Neural cell (in vitro differentiated cells): ENCODE data around the gene ANO5. TPM values are rescaled to one million over a fixed set of nuclear protein-coding genes. Genes with fewer than 3 reads are reported as not detected.
"Not testable (repeated sequence)": the region's sequence is repeated elsewhere in the genome, so short reads cannot be mapped to it uniquely, and the experiment has no call there.

Experiments
- H2AFZ ChIP-seq: fragments of 200-600, 300-800 bp; sonication (generic), shearing (Covaris generic); 2 replicates; pipeline ENCODE4 v1.6.0; 2014; ENCODE audit warnings: low read depth, mild to moderate bottlenecking, antibody characterized with exemption, low read length, moderate library complexity
- H3F3A ChIP-seq: fragments of 200-600 bp; shearing (Covaris generic); 2 replicates; pipeline ENCODE4 v1.6.1; 2016; ENCODE audit warnings: mild to moderate bottlenecking, moderate library complexity, mixed read lengths, antibody characterized with exemption, low read length; ENCODE audit not compliant: insufficient read depth, poor library complexity, severe bottlenecking
- H3K27ac ChIP-seq: fragments of 200-600, 300-800 bp; sonication (generic), shearing (Covaris generic); 2 replicates; pipeline ENCODE4 v1.5.1; 2014; ENCODE audit warnings: mild to moderate bottlenecking, low read length, moderate library complexity
- H3K27me3 ChIP-seq: fragments of 300-800, 200-600 bp; sonication (generic), shearing (Covaris generic); 2 replicates; pipeline ENCODE4 v1.6.0; 2014; ENCODE audit warnings: mild to moderate bottlenecking, low read depth, low read length, moderate library complexity; ENCODE audit not compliant: insufficient read depth
- H3K36me3 ChIP-seq: fragments of 300-800, 200-600 bp; sonication (generic), shearing (Covaris generic); 2 replicates; pipeline ENCODE4 v1.5.1; 2014; ENCODE audit warnings: mild to moderate bottlenecking, antibody characterized with exemption, low read length, moderate library complexity; ENCODE audit not compliant: insufficient read depth
- H3K4me2 ChIP-seq: fragments of 300-800, 200-600 bp; sonication (generic), shearing (Covaris generic); 2 replicates; pipeline ENCODE4 v1.6.0; 2014; ENCODE audit warnings: mild to moderate bottlenecking, low read length
- H3K4me3 ChIP-seq: fragments of 300-800, 200-600 bp; sonication (generic), shearing (Covaris generic); 2 replicates; pipeline ENCODE4 v1.5.1; 2014; ENCODE audit warnings: mild to moderate bottlenecking, low read length, moderate library complexity
- H3K79me2 ChIP-seq: fragments of 200-600 bp; shearing (Covaris generic); replicated peaks from 2 replicates; pipeline ENCODE4 v1.6.0; 2014; ENCODE audit warnings: mild to moderate bottlenecking, low read length, moderate library complexity; ENCODE audit not compliant: insufficient read depth
- H3K9ac ChIP-seq: fragments of 300-800, 200-600 bp; sonication (generic), shearing (Covaris generic); 2 replicates; pipeline ENCODE4 v1.6.1; 2016; ENCODE audit warnings: mild to moderate bottlenecking, low read length, mixed read lengths
- H3K9me2 ChIP-seq: fragments of 200-600 bp; shearing (Covaris generic); 2 replicates; pipeline ENCODE4 v1.6.1; 2016; ENCODE audit warnings: mild to moderate bottlenecking, low read length, mixed read lengths; ENCODE audit not compliant: insufficient read depth
- H3K9me3 ChIP-seq: fragments of 200-600, 300-800 bp; sonication (generic), shearing (Covaris generic); 2 replicates; pipeline ENCODE4 v1.6.1; 2016; ENCODE audit warnings: mild to moderate bottlenecking, mixed run types, low read length, moderate library complexity, mixed read lengths
- H4K20me1 ChIP-seq: fragments of 200-600 bp; shearing (Covaris generic); 2 replicates; pipeline ENCODE4 v1.6.1; 2016; ENCODE audit warnings: mild to moderate bottlenecking, mixed run types; ENCODE audit not compliant: insufficient read depth
- EP300 ChIP-seq: fragments of 450-650 bp; conservative IDR thresholded peaks from 2 replicates; pipeline ENCODE4 v1.6.1; 2014; ENCODE audit warnings: antibody characterized with exemption, mild to moderate bottlenecking, moderate library complexity; ENCODE audit not compliant: poor library complexity, severe bottlenecking
- EZH2 ChIP-seq: fragments of 200-600, 300-800 bp; shearing (Covaris generic), sonication (generic); IDR thresholded peaks from 2 replicates; pipeline ENCODE4 v1.6.1; 2014; ENCODE audit warnings: antibody characterized with exemption, low read length, borderline replicate concordance, mild to moderate bottlenecking; ENCODE audit not compliant: insufficient read depth, poor library complexity, severe bottlenecking
- MXI1 ChIP-seq: fragments of 450-650 bp; conservative IDR thresholded peaks from 2 replicates; pipeline ENCODE4 v1.6.1; 2014; ENCODE audit warnings: antibody characterized with exemption, mild to moderate bottlenecking; ENCODE audit not compliant: poor library complexity, severe bottlenecking
- POLR2AphosphoS5 ChIP-seq: IDR thresholded peaks from 2 replicates; pipeline ENCODE4 v1.6.1; 2012
- RAD21 ChIP-seq: fragments of 450-650 bp; conservative IDR thresholded peaks from 2 replicates; pipeline ENCODE4 v1.6.1; 2014; ENCODE audit warnings: antibody characterized with exemption, mild to moderate bottlenecking, moderate library complexity
- SMC3 ChIP-seq: fragments of 450-650 bp; conservative IDR thresholded peaks from 2 replicates; pipeline ENCODE4 v1.6.1; 2014; ENCODE audit warnings: antibody characterized with exemption, mild to moderate bottlenecking, moderate library complexity; ENCODE audit not compliant: poor library complexity
- TAF1 ChIP-seq: IDR thresholded peaks from 2 replicates; pipeline ENCODE4 v1.6.1; 2012; ENCODE audit warnings: low read depth
- polyA plus RNA-seq: library from polyadenylated mRNA; depleted of rRNA; stranded (reverse); fragments of >200 nt; gene quantifications from 2 replicates; pipeline ENCODE4 v1.2.3, GENCODE V29; 2014
- TF ChIP-seq, protein P1 (sequence below): fragments of 450-650 bp; IDR thresholded peaks from 2 replicates; pipeline ENCODE4 v1.5.1; 2014; ENCODE audit warnings: antibody characterized with exemption, mild to moderate bottlenecking, moderate library complexity; ENCODE audit not compliant: poor library complexity, severe bottlenecking
- TF ChIP-seq, protein P2 (sequence below): IDR thresholded peaks from 2 replicates; pipeline ENCODE4 v1.6.1; 2012; ENCODE audit warnings: borderline replicate concordance

Gene ANO5
- polyA plus RNA-seq, 1 donor from 2014 or later = 3.6 TPM

DNA sequence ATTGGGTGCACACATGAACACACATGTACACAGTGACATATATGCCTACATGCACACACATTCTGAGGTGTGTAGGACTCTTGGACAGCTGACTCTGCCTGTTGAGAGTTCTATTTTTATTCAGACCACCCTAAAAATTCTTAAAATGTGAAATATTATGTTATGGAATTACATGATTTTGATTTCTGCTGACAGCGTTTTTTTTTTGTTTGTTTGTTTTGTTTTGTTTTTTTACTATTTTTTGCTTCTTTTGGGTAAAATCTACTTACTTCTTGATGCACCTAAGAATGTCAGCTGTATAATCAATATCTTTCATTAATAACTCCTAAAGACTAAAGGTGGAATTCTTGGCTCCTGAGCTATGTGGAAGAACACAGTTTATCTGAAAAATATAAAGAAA is 64.0 kb downstream of the ANO5 start:
- no peak for TF ChIP-seq SMC3
- no peak for TF ChIP-seq POLR2AphosphoS5
- no peak for TF ChIP-seq MXI1
- TF ChIP-seq EZH2 = no peak
- TF ChIP-seq, protein P1, sequence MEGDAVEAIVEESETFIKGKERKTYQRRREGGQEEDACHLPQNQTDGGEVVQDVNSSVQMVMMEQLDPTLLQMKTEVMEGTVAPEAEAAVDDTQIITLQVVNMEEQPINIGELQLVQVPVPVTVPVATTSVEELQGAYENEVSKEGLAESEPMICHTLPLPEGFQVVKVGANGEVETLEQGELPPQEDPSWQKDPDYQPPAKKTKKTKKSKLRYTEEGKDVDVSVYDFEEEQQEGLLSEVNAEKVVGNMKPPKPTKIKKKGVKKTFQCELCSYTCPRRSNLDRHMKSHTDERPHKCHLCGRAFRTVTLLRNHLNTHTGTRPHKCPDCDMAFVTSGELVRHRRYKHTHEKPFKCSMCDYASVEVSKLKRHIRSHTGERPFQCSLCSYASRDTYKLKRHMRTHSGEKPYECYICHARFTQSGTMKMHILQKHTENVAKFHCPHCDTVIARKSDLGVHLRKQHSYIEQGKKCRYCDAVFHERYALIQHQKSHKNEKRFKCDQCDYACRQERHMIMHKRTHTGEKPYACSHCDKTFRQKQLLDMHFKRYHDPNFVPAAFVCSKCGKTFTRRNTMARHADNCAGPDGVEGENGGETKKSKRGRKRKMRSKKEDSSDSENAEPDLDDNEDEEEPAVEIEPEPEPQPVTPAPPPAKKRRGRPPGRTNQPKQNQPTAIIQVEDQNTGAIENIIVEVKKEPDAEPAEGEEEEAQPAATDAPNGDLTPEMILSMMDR = no peak
- TF ChIP-seq, protein P2, sequence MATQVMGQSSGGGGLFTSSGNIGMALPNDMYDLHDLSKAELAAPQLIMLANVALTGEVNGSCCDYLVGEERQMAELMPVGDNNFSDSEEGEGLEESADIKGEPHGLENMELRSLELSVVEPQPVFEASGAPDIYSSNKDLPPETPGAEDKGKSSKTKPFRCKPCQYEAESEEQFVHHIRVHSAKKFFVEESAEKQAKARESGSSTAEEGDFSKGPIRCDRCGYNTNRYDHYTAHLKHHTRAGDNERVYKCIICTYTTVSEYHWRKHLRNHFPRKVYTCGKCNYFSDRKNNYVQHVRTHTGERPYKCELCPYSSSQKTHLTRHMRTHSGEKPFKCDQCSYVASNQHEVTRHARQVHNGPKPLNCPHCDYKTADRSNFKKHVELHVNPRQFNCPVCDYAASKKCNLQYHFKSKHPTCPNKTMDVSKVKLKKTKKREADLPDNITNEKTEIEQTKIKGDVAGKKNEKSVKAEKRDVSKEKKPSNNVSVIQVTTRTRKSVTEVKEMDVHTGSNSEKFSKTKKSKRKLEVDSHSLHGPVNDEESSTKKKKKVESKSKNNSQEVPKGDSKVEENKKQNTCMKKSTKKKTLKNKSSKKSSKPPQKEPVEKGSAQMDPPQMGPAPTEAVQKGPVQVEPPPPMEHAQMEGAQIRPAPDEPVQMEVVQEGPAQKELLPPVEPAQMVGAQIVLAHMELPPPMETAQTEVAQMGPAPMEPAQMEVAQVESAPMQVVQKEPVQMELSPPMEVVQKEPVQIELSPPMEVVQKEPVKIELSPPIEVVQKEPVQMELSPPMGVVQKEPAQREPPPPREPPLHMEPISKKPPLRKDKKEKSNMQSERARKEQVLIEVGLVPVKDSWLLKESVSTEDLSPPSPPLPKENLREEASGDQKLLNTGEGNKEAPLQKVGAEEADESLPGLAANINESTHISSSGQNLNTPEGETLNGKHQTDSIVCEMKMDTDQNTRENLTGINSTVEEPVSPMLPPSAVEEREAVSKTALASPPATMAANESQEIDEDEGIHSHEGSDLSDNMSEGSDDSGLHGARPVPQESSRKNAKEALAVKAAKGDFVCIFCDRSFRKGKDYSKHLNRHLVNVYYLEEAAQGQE = no peak
- TF ChIP-seq TAF1 = no peak
- TF ChIP-seq EP300 = no peak
- TF ChIP-seq RAD21 = no peak
- Histone ChIP-seq H3K9me3 (no peaks in the 10 kb centered on the region), H3K27ac (no peak overlapping the region), H3K9ac (no peak overlapping the region), H3K79me2 (no peaks in the 10 kb centered on the region), H3K27me3 (no peaks in the 10 kb centered on the region), H3K9me2 (no peaks in the 10 kb centered on the region), H3K36me3 (no peaks in the 10 kb centered on the region), H2AFZ (no peak overlapping the region), H3F3A (no peaks in the 10 kb centered on the region), H3K4me2 (no peak overlapping the region), H3K4me3 (no peak overlapping the region), H4K20me1 (no peaks in the 10 kb centered on the region)

DNA sequence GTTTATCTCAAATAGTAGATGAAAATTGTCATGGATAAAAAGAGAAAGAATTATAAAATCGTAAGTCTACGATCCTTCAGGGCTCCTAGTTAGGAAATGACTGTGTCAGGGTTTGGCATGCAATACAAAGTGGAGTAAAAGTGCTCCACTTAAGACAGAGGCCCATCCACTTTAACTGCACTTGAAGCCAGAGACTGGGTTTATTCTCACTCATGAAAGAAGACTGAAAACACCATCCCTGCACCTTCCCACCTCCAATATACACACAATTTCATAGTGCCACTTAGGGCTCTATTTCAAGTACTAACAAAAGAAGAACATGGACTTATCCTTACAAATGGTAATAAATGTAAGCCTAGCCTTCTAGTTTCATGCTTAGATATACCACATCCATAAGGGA is 70.7 kb downstream of the ANO5 start:
- Histone ChIP-seq H2AFZ (no peak overlapping the region), H3K9me3 (no peaks in the 10 kb centered on the region), H3F3A (no peaks in the 10 kb centered on the region), H3K79me2 (no peaks in the 10 kb centered on the region), H4K20me1 (no peaks in the 10 kb centered on the region), H3K4me3 (no peak overlapping the region), H3K27me3 (no peaks in the 10 kb centered on the region), H3K27ac (no peak overlapping the region), H3K9me2 (no peaks in the 10 kb centered on the region), H3K4me2 (no peak overlapping the region), H3K9ac (no peak overlapping the region), H3K36me3 (no peaks in the 10 kb centered on the region)
- TF ChIP-seq RAD21 = no peak
- no peak for TF ChIP-seq MXI1
- no peak for TF ChIP-seq POLR2AphosphoS5
- TF ChIP-seq EP300 = no peak
- no peak for TF ChIP-seq SMC3
- no peak for TF ChIP-seq TAF1
- no peak for TF ChIP-seq EZH2
- TF ChIP-seq, protein P1 = no peak
- TF ChIP-seq, protein P2 = no peak

DNA sequence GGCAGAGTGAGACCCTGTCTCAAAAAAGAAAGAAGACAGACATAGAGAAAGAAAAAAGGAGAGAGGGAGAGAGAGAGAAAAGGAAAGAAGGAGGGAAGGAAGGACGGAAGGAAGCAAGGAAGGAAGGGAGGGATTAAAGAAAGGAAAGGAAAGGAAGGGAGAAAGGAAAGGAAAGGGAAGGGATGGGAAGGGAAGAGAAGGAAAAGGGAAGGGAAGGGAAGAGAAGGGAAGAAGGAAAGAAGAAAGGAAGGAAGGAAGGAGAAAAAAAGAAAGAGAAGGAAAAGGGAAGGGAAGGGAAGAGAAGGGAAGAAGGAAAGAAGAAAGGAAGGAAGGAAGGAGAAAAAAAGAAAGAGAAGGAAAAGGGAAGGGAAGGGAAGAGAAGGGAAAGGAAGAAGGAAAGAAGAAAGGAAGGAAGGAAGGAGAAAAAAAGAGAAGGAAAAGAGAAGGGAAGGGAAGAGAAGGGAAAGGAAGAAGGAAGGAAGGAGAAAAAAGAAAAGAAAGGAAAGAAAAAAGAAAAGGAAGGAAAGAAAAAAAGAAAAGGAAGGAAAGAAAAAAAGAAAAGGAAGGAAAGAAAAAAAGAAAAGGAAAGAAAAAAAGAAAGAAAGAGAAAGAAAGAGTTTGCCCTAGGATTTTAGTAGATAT is 76.2 kb downstream of the ANO5 start:
- H3K4me2 ChIP-seq, H3K27ac ChIP-seq, H2AFZ ChIP-seq, H4K20me1 ChIP-seq, H3K79me2 ChIP-seq, H3K9me2 ChIP-seq, H3K9ac ChIP-seq, H3K9me3 ChIP-seq, H3K27me3 ChIP-seq, H3K4me3 ChIP-seq, H3F3A ChIP-seq, H3K36me3 ChIP-seq: not testable (repeated sequence)
